GM12878 (cell line): ENCODE measurements around the gene RFXANK. TPM values are rescaled to one million over a fixed set of nuclear protein-coding genes. Genes with fewer than 3 reads are reported as not detected.
A peak's percentile ranks its signal among the peaks of the same experiment; 100 is the strongest.

Experiments
- BCL11A ChIP-seq: IDR thresholded peaks from 2 replicates; pipeline ENCODE4 v1.6.1; 2011; ENCODE audit warnings: low read depth, low read length
- BCL3 ChIP-seq: IDR thresholded peaks from 2 replicates; pipeline ENCODE4 v1.6.1; 2011; ENCODE audit warnings: borderline replicate concordance, low read depth, mild to moderate bottlenecking, moderate library complexity, low read length; ENCODE audit not compliant: insufficient read depth, poor library complexity, severe bottlenecking
- CBFB ChIP-seq: IDR thresholded peaks from 2 replicates; pipeline ENCODE4 v1.6.1; 2016; ENCODE audit warnings: antibody characterized with exemption, low read depth
- CHD2 ChIP-seq: IDR thresholded peaks from 2 replicates; pipeline ENCODE4 v1.6.1; 2011; ENCODE audit warnings: low read depth, low read length, improper control_type of control experiment, borderline replicate concordance
- ETV6 ChIP-seq, 2 experiments: fragments of 450-650 bp in 1 of 2; IDR thresholded peaks in 1 of 2; conservative IDR thresholded peaks in 1 of 2; 2 replicates each; pipeline ENCODE4 v1.6.1; 2014; ENCODE audit warnings: antibody characterized with exemption in 1 of 2, borderline replicate concordance in 1 of 2, low read depth in 1 of 2, mild to moderate bottlenecking in 1 of 2, moderate library complexity in 1 of 2
- GABPA ChIP-seq: IDR thresholded peaks from 2 replicates; pipeline ENCODE4 v1.6.1; 2014; ENCODE audit warnings: antibody characterized with exemption, low read depth, mild to moderate bottlenecking, inconsistent platforms
- HDGF ChIP-seq: fragments of 450-650 bp; IDR thresholded peaks from 2 replicates; pipeline ENCODE4 v1.6.1; 2016; ENCODE audit warnings: antibody characterized with exemption
- IRF3 ChIP-seq: fragments of 450-650 bp; IDR thresholded peaks from 2 replicates; pipeline ENCODE4 v1.6.1; 2014; ENCODE audit warnings: mild to moderate bottlenecking
- LARP7 ChIP-seq: fragments of 450-650 bp; IDR thresholded peaks from 2 replicates; pipeline ENCODE4 v1.6.1; 2017; ENCODE audit warnings: mild to moderate bottlenecking
- MAX ChIP-seq: IDR thresholded peaks from 2 replicates; pipeline ENCODE4 v1.6.1; 2012; ENCODE audit warnings: low read depth, low read length, improper control_type of control experiment
- NBN ChIP-seq: fragments of 450-650 bp; IDR thresholded peaks from 2 replicates; pipeline ENCODE4 v1.6.1; 2016
- NFYA ChIP-seq: IDR thresholded peaks from 2 replicates; pipeline ENCODE4 v1.6.1; 2011; ENCODE audit warnings: low read depth, mild to moderate bottlenecking, low read length, improper control_type of control experiment, borderline replicate concordance
- NR2F1 ChIP-seq: fragments of 450-650 bp; conservative IDR thresholded peaks from 2 replicates; pipeline ENCODE4 v1.6.1; 2017; ENCODE audit warnings: mild to moderate bottlenecking
- PAX8 ChIP-seq: fragments of 450-650 bp; IDR thresholded peaks from 2 replicates; pipeline ENCODE4 v1.6.1; 2017; ENCODE audit warnings: mild to moderate bottlenecking, moderate library complexity
- POLR2AphosphoS2 ChIP-seq: IDR thresholded peaks from 2 replicates; pipeline ENCODE4 v1.6.1; 2011; ENCODE audit warnings: low read depth, mild to moderate bottlenecking, low read length, improper control_type of control experiment, moderate library complexity
- RELA ChIP-seq: fragments of 450-650 bp; IDR thresholded peaks from 2 replicates; pipeline ENCODE4 v1.8.0; 2014; ENCODE audit warnings: borderline replicate concordance; ENCODE audit not compliant: partially characterized antibody
- RELB ChIP-seq: fragments of 450-650 bp; IDR thresholded peaks from 2 replicates; pipeline ENCODE4 v1.6.1; 2017; ENCODE audit warnings: low read depth, mild to moderate bottlenecking, moderate library complexity
- RUNX3 ChIP-seq: IDR thresholded peaks from 2 replicates; pipeline ENCODE4 v1.6.1; 2012; ENCODE audit warnings: low read length, inconsistent platforms
- SMC3 ChIP-seq: IDR thresholded peaks from 2 replicates; pipeline ENCODE4 v1.6.1; 2011; ENCODE audit warnings: low read length, improper control_type of control experiment, borderline replicate concordance
- SREBF2 ChIP-seq: IDR thresholded peaks from 2 replicates; pipeline ENCODE4 v1.6.1; 2012; ENCODE audit warnings: mild to moderate bottlenecking, low read length
- SRF ChIP-seq, 2 experiments: IDR thresholded peaks; 2 replicates each; pipeline ENCODE4 v1.6.1; 2011; ENCODE audit warnings: low read depth in 2 of 2, low read length in 2 of 2, mild to moderate bottlenecking in 1 of 2, moderate library complexity in 1 of 2
- STAT1 ChIP-seq: fragments of 450-650 bp; conservative IDR thresholded peaks from 2 replicates; pipeline ENCODE4 v1.6.1; 2014; ENCODE audit warnings: antibody characterized with exemption, mild to moderate bottlenecking
- STAT3 ChIP-seq: IDR thresholded peaks from 2 replicates; pipeline ENCODE4 v1.6.1; 2011; ENCODE audit warnings: low read depth, low read length, improper control_type of control experiment
- SUZ12 ChIP-seq: fragments of 200-600 bp; sonication (generic); IDR thresholded peaks from one replicate; pipeline ENCODE4 v1.6.1; 2018; ENCODE audit warnings: antibody characterized with exemption, mild to moderate bottlenecking; ENCODE audit not compliant: unreplicated experiment
- YY1 ChIP-seq: IDR thresholded peaks from 2 replicates; pipeline ENCODE4 v1.6.1; 2011; ENCODE audit warnings: low read depth, mild to moderate bottlenecking, low read length
- ZNF207 ChIP-seq: fragments of 450-650 bp; IDR thresholded peaks from 2 replicates; pipeline ENCODE4 v1.6.1; 2014; ENCODE audit warnings: antibody characterized with exemption, mild to moderate bottlenecking, borderline replicate concordance
- ZNF274 ChIP-seq: IDR thresholded peaks from one replicate; pipeline ENCODE4 v1.8.0; 2011; ENCODE audit not compliant: insufficient read length, insufficient read depth
- ZSCAN29 ChIP-seq: fragments of 450-650 bp; IDR thresholded peaks from 2 replicates; pipeline ENCODE4 v1.6.1; 2017; ENCODE audit warnings: mild to moderate bottlenecking, moderate library complexity
- polyA plus RNA-seq, 11 experiments: library from polyadenylated mRNA; depleted of rRNA in 4 of 11; unstranded in 6 of 11; stranded (reverse) in 5 of 11; fragments of >200 nt; fragmentation: Nextera tagmentation in 4 of 11; fragmentation: Illumina TruSeq in 1 of 11; extraction: Ambion mirVana in 4 of 11; extraction: Trizol in 1 of 11; gene quantifications; 1 replicate in 1 of 11; 2 replicates in 10 of 11; pipeline versions ENCODE4 v1.2.1 to v1.2.3, GENCODE V29; 2011 to 2016; ENCODE audit warnings: inconsistent platforms in 2 of 11, missing spikeins in 2 of 11, low read depth in 1 of 11
- total RNA-seq, 4 experiments: library from RNA; depleted of rRNA in 3 of 4; stranded (reverse); fragments of >200 nt in 3 of 4; fragmentation: Illumina TruSeq in 1 of 4; extraction: Trizol in 1 of 4; gene quantifications; 2 replicates each; pipeline versions ENCODE4 v1.2.1 to v1.2.3, GENCODE V29; 2013 to 2021

RFXANK gene
- total and polyA plus RNA-seq, 10 of the 15 experiments (the other 5 are each of a cell fraction or from before 2014, with no cell fraction given), result 70.8 to 125 (median 95.7) TPM

GRCh38 chr19:19192078-19192882 lies at the start of gene RFXANK, which contains the start of gene BORCS8 (continued):
- TF ChIP-seq POLR2AphosphoS2 (peak; percentile 60; the same call in 1 of the 2 replicates), NBN (peak; percentile 92), ETV6 (conservative IDR thresholded peaks at IDR 0.05 in 1 of 2, IDR thresholded peaks at IDR 0.05 in 1 of 2; ENCODE audit: borderline replicate concordance in 1 of 2, low read depth in 1 of 2) (no peak; a peak in 1 of 4 replicates), RUNX3 (peak; percentile 75), RELA (peak; percentile 75), BCL11A (0 out of 2 replicates have a peak, but pooled peaks have one; percentile 1), STAT3 (no peak), SUZ12 (no peak), PAX8 (no peak), IRF3 (peak; percentile 35; the same call in 1 of the 2 replicates), GABPA (peak; percentile 99), NFYA (no peak), SMC3 (0 out of 2 replicates have a peak, but pooled peaks have one; percentile 2), YY1 (peak; percentile 90), SREBF2 (0 out of 2 replicates have a peak, but pooled peaks have one; percentile 10), MAX (peak; percentile 58), CBFB (peak; percentile 43), ZNF207 (peak; percentile 99), ZNF274 (no peak), SRF (IDR thresholded peaks at IDR 0.05; ENCODE audit: low read depth in 2 of 2, low read length in 2 of 2) (peak in 1 of 2 experiments; percentile 86; a peak in 3 of 4 replicates), LARP7 (peak; percentile 92), STAT1 (peak; percentile 98), HDGF (no peak; the same call in none of the 2 replicates), ZSCAN29 (peak; percentile 66; the same call in 1 of the 2 replicates), NR2F1 (peak; percentile 63), RELB (peak; percentile 99), BCL3 (no peak), CHD2 (peak; percentile 71; the same call in 1 of the 2 replicates)
